Brain microvascular endothelial cell (primary cell): ENCODE results near the gene UBL4A.

Experiments used
- DNase-seq: peaks from one replicate; pipeline ENCODE4 v3.0.0-alpha.2; 2020
- H3K27ac ChIP-seq: fragments of 250-450 bp; sonication (Bioruptor Pico); 2 replicates; pipeline ENCODE4 v1.5.1; 2020; ENCODE audit warnings: mild to moderate bottlenecking, moderate library complexity
- H3K27me3 ChIP-seq: fragments of 250-450 bp; sonication (Bioruptor Pico); replicated peaks from 2 replicates; pipeline ENCODE4 v1.5.1; 2020; ENCODE audit warnings: mild to moderate bottlenecking
- H3K36me3 ChIP-seq: fragments of 250-450 bp; sonication (Bioruptor Pico); replicated peaks from 2 replicates; pipeline ENCODE4 v1.5.1; 2020; ENCODE audit warnings: mild to moderate bottlenecking
- H3K4me3 ChIP-seq: 2 replicates; pipeline ENCODE4 v1.5.1; 2011; ENCODE audit warnings: low read depth, mild to moderate bottlenecking, control low read depth, low read length, moderate library complexity
- in situ Hi-C: cut with HindIII; loops from 2 replicates; pipeline ENCODE4 v1.10.0; 2017; ENCODE audit warnings: low sequenced_read_pairs, low pct_ligation_motif_present
- TF ChIP-seq, protein P1 (sequence below): IDR thresholded peaks from 2 replicates; pipeline ENCODE4 v1.5.1; 2011; ENCODE audit warnings: low read depth, mild to moderate bottlenecking, moderate library complexity, low read length, control low read depth, inconsistent platforms; ENCODE audit errors: missing control alignments

The UBL4A gene

GRCh38 chrX:154488336-154489075 lies 2.1 kb upstream of the UBL4A start:
- Histone ChIP-seq H3K36me3 (no peaks in the 10 kb centered on the region), H3K27me3 (no peaks in the 10 kb centered on the region), H3K27ac (no peak overlapping the region), H3K4me3 (no peak overlapping the region)
- in situ Hi-C loops = no loop called here
- TF ChIP-seq, protein P1, sequence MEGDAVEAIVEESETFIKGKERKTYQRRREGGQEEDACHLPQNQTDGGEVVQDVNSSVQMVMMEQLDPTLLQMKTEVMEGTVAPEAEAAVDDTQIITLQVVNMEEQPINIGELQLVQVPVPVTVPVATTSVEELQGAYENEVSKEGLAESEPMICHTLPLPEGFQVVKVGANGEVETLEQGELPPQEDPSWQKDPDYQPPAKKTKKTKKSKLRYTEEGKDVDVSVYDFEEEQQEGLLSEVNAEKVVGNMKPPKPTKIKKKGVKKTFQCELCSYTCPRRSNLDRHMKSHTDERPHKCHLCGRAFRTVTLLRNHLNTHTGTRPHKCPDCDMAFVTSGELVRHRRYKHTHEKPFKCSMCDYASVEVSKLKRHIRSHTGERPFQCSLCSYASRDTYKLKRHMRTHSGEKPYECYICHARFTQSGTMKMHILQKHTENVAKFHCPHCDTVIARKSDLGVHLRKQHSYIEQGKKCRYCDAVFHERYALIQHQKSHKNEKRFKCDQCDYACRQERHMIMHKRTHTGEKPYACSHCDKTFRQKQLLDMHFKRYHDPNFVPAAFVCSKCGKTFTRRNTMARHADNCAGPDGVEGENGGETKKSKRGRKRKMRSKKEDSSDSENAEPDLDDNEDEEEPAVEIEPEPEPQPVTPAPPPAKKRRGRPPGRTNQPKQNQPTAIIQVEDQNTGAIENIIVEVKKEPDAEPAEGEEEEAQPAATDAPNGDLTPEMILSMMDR = no peak
- DNase-seq = no peak

DNA sequence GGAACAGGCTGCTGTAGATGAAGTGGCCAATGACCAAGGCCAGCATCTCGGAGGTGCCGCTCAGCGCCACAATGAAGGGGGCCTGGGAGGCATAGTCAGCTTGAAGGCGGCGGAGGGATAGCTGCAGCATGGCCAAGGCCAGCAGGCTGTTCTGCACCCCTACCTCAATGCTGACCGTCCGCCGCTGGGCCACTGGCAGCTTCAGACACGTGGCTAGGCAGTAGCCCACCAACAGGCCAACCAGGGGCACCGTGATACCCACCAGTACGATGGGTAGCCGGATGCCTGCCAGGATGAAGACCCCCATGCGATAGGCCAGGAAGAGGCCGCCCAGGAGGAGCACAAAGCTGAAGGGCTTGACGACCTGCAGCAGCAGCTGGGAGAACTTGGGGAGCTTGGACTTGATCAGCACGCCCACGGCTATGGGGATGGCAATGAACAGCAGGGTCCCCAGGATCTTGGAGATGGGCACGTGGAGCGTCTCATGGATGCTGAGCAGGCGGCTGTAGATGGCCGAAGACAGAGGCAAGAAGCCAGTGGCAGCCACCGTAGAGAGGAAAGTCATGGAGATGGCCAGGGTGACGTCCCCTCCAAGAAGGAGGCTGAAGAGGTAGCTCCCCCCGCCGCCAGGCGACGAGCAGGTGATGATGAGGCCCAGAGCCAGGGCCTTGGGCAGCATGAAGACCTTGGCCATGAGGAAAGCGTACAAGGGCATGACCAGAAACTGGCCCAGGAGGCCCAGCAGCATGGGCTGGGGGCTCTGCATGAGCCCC lies 1.3 kb upstream of the UBL4A start:
- Histone ChIP-seq H3K27ac (no peak overlapping the region), H3K27me3 (no peaks in the 10 kb centered on the region), H3K4me3 (no peak overlapping the region), H3K36me3 (no peaks in the 10 kb centered on the region)
- in situ Hi-C loops = no loop called here
- TF ChIP-seq, protein P1 = no peak
- DNase-seq = no peak

- Histone ChIP-seq H3K36me3 (no peaks in the 10 kb centered on the region), H3K27me3 (no peaks in the 10 kb centered on the region), H3K4me3 (peak overlapping the region; percentile 60), H3K27ac (peak overlapping the region; percentile 23)
- DNase-seq = no peak
- TF ChIP-seq, protein P1 = no peak
- in situ Hi-C loops = no loop called here
Observed at GRCh38 chrX:154486052-154486395, 391 bp downstream of the UBL4A start.

DNA sequence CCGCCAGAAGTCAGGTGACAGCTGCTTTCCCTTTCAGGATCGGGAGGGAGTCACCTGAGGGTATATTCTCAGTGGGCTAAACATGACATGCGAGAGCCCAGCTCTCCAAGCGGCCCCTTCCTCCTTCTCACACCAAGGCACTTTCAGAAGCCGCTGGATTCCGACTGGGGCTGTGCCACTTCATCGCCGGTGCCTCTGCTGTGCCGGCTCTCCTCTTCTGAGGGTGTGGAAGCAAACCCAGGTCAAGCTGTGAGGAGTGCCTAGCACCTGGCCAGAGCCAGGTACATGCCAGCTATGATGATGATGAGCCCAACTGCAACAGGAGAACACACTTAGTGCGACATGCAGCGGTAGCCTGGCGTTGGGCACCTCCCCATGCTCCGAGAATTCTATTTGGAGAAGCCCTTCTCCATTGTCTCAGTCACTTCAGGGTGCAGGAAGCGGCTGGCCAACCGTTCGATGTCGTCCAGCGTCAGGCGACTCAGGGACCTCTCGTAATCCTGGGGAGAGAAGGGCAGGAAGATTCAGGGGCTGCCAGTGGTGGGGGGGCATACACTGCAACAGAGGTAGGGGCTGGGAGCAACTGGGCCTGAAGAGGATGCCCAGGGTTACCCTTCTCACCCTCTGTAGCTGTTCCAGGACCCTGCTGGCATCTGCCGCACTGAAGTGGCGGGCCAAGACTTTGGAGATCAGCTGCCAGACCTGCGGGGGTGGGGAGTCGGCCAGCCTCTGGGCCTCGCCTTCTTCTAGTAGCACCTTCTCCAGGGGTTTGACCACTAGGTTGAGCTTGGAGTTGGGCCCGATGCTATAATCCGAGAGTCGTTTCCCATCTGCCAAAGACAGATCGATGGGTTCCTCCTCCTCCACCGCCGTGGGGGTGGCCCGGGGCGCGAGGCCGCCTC lies 1.0 kb downstream of the UBL4A start:
- H3K4me3 ChIP-seq = peak overlapping the region; percentile 60
- no peaks in the 10 kb centered on the region for H3K27me3 ChIP-seq
- in situ Hi-C loops = no loop called here
- H3K27ac ChIP-seq = no peak overlapping the region
- no peaks in the 10 kb centered on the region for H3K36me3 ChIP-seq
- no peak for DNase-seq
- TF ChIP-seq, protein P1 = no peak

- no peaks in the 10 kb centered on the region for H3K27me3 ChIP-seq
- H3K27ac ChIP-seq = no peak overlapping the region
- no peak overlapping the region for H3K4me3 ChIP-seq
- TF ChIP-seq, protein P1 = no peak
- DNase-seq = no peak
- in situ Hi-C loops = no loop called here
- H3K36me3 ChIP-seq = no peaks in the 10 kb centered on the region
Observed at GRCh38 chrX:154484255-154485149, 1.9 kb downstream of the UBL4A start.
